ENCODE measurements around the gene CKMT2. TPM values are rescaled to one million over a fixed set of nuclear protein-coding genes. Genes with fewer than 3 reads are reported as not detected.
"Not testable (repeated sequence)": the region's sequence is repeated elsewhere in the genome, so short reads cannot be mapped to it uniquely, and the experiment has no call there.

The CKMT2 gene
- total RNA-seq, 6 donors from 2014 or later, result 2.1 to 2.7 (median 2.3) TPM; not detected in 3

DNA sequence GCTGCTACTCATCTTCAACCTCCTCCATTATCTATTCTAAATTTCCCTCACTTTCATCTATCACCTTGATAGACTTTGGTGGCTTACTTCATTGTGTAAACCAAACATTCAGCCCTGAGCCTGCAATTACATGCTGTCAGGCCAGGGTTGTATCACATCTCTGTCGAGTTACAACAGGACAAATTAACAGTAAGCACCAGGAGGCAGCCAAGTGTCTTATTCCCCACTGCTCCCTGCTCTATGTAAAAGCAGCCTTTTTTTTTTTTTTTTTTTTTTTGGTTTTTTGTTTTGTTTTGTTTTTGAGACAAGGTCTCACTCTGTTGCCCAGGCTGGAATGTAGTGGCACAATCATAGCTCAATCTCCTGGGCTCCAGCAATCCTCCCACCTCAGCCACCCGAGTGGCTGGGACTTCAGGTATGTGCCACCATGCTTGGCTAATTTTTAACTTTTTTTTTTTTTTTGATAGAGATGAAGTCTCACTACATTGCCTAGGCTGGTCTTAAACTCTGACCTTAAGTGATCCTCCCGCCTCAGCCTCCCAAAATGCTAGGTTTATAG lies 53.0 kb downstream of the CKMT2 start:
- no peak for TF ChIP-seq POLR2AphosphoS5 (IDR thresholded peaks at IDR 0.05)
- TF ChIP-seq CTCF (IDR thresholded peaks at IDR 0.05), result no peak
- Histone ChIP-seq H3K27ac (no peak overlapping the region), H3K4me1 (no peaks in the 10 kb centered on the region), H3K9me3 (peaks cover 0 to 4% (median 0%) of the 10 kb centered on the region in 4 donors), H3K27me3 (no peaks in the 10 kb centered on the region), H3K4me3 (no peak overlapping the region), H3K36me3 (no peaks in the 10 kb centered on the region)
- ATAC-seq (ENCODE audit: low FRiP score in 2 of 2) (no peak), DNase-seq (no peak)
- 71 to 84% methylated on average over 3 of the region's 3 CpGs for WGBS, 2 donors

DNA sequence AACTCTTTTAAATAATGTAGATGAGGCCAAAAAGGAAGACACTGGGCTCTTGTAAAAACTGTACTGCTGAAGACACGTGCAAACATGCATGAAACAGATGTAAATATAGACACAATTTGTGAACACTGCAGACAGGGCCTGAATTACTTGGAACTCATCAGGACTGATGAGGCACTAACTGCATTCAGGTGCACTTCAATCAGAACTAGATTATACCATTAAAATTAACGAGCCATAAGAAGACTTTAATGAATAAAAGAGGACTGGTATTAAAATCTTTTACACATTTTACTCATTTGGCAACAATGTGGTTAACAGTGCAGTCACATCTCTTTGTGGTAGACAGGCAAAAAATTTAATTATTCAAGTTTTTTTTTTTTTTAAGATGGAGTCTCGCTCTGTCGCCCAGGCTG lies 54.9 kb downstream of the CKMT2 start:
- Histone ChIP-seq H3K9me3 (peaks cover 0 to 17% (median 2%) of the 10 kb centered on the region in 4 donors), H3K27ac (no peak overlapping the region), H3K27me3 (no peaks in the 10 kb centered on the region), H3K4me3 (no peak overlapping the region), H3K4me1 (no peaks in the 10 kb centered on the region), H3K36me3 (no peaks in the 10 kb centered on the region)
- ATAC-seq (ENCODE audit: low FRiP score in 2 of 2), result no peak
- 77 to 92% methylated on average over 4 of the region's 4 CpGs for WGBS, 2 donors
- TF ChIP-seq POLR2AphosphoS5 (IDR thresholded peaks at IDR 0.05) (no peak), EP300 (IDR thresholded peaks at IDR 0.05) (no peak), POLR2A (IDR thresholded peaks at IDR 0.05) (no peak), CTCF (IDR thresholded peaks at IDR 0.05) (no peak)
- DNase-seq, result no peak

- no peaks in the 10 kb centered on the region for H3K4me1 ChIP-seq
- TF ChIP-seq EP300 (IDR thresholded peaks at IDR 0.05) (no peak), CTCF (IDR thresholded peaks at IDR 0.05) (no peak), POLR2A (IDR thresholded peaks at IDR 0.05) (no peak)
- no peaks in the 10 kb centered on the region for H3K36me3 ChIP-seq
- no peaks in the 10 kb centered on the region for H3K27me3 ChIP-seq
- H3K9me3 ChIP-seq, result peaks cover 0 to 17% (median 2%) of the 10 kb centered on the region in 4 donors
- H3K27ac ChIP-seq, result no peak overlapping the region
- no peak overlapping the region for H3K4me3 ChIP-seq
- ATAC-seq (ENCODE audit: low FRiP score in 2 of 2), result no peak
- 87 to 95% methylated on average over 1 of the region's 1 CpG for WGBS, 2 donors
- no peak for DNase-seq
Observed at GRCh38 chr5:81290146-81290545, 57.0 kb downstream of the CKMT2 start.

- Histone ChIP-seq H3K4me1 (peaks cover 0 to 3% (median 0%) of the 10 kb centered on the region in 4 donors), H3K27ac (no peak overlapping the region), H3K4me3 (no peak overlapping the region), H3K36me3 (no peaks in the 10 kb centered on the region), H3K9me3 (peaks cover 0 to 17% (median 2%) of the 10 kb centered on the region in 4 donors), H3K27me3 (no peaks in the 10 kb centered on the region)
- DNase-seq (no peak), ATAC-seq (ENCODE audit: low FRiP score in 2 of 2) (no peak)
- TF ChIP-seq POLR2AphosphoS5 (IDR thresholded peaks at IDR 0.05) (no peak), POLR2A (IDR thresholded peaks at IDR 0.05) (no peak), CTCF (IDR thresholded peaks at IDR 0.05) (no peak), EP300 (IDR thresholded peaks at IDR 0.05) (no peak)
- WGBS, 2 donors, result 62 to 73% methylated on average over 2 of the region's 2 CpGs
Observed at GRCh38 chr5:81292130-81292529, 59.0 kb downstream of the CKMT2 start.

DNA sequence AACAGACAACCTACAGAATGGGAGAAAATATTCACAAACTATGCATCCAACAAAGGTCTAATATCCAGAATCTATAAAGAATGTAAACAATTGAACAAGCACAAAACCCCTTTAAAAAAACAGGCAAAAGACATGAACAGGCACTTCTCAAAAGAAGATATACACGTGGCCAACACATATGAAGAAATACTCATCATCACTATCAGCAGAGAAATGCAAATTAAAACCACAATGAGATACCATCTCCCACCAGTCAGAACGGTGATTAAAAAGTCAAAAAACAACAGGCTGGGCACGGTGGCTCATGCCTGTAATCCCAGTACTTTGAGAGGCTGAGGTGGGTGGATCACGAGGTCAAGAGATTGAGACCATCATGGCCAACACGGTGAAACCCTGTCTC lies 60.9 kb downstream of the CKMT2 start:
- DNase-seq; ATAC-seq (ENCODE audit: low FRiP score in 2 of 2); H3K27me3 ChIP-seq; H3K4me1 ChIP-seq; H3K36me3 ChIP-seq; H3K27ac ChIP-seq; H3K4me3 ChIP-seq: not testable (repeated sequence)
- peaks cover 0 to 17% (median 2%) of the 10 kb centered on the region in 4 donors for H3K9me3 ChIP-seq
- WGBS, 2 donors, result 82 to 88% methylated on average over 5 of the region's 5 CpGs
